ENCODE results near the gene PLEKHO2. TPM values are rescaled to one million over a fixed set of nuclear protein-coding genes. Genes with fewer than 3 reads are reported as not detected.
A peak's percentile ranks its signal among the peaks of the same experiment; 100 is the strongest.

PLEKHO2 gene
- total and polyA plus RNA-seq, 7 donors, result 1.9 to 6.7 (median 5.2) TPM

GRCh38 chr15:64807051-64807749, 34.5 kb upstream of the PLEKHO2 start:
- 62 to 73% (median 72%) methylated on average over 8 to 13 of the region's 13 CpGs for WGBS, 3 donors
- TF ChIP-seq, protein P1, sequence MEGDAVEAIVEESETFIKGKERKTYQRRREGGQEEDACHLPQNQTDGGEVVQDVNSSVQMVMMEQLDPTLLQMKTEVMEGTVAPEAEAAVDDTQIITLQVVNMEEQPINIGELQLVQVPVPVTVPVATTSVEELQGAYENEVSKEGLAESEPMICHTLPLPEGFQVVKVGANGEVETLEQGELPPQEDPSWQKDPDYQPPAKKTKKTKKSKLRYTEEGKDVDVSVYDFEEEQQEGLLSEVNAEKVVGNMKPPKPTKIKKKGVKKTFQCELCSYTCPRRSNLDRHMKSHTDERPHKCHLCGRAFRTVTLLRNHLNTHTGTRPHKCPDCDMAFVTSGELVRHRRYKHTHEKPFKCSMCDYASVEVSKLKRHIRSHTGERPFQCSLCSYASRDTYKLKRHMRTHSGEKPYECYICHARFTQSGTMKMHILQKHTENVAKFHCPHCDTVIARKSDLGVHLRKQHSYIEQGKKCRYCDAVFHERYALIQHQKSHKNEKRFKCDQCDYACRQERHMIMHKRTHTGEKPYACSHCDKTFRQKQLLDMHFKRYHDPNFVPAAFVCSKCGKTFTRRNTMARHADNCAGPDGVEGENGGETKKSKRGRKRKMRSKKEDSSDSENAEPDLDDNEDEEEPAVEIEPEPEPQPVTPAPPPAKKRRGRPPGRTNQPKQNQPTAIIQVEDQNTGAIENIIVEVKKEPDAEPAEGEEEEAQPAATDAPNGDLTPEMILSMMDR (IDR thresholded peaks at IDR 0.05), result no peak
- no peaks in the 10 kb centered on the region for H3K27me3 ChIP-seq (ENCODE audit: insufficient read depth in 3 of 3, low read length in 2 of 3)
- no peaks in the 10 kb centered on the region for H3K36me3 ChIP-seq (ENCODE audit: insufficient read depth in 1 of 2, low read depth in 1 of 2)
- no peak overlapping the region for H3K4me3 ChIP-seq
- H3K27ac ChIP-seq, result no peak overlapping the region
- intact Hi-C loops (cut with DNase I), result loop anchor here (5.0 kb wide), 2 partner anchors 120 to 125 kb away; no protein-coding TSS in a partner anchor
- H3K9me3 ChIP-seq, result no peaks in the 10 kb centered on the region
- no peaks in the 10 kb centered on the region for H3K4me1 ChIP-seq
- DNase-seq (no peak), ATAC-seq (no peak)

DNA sequence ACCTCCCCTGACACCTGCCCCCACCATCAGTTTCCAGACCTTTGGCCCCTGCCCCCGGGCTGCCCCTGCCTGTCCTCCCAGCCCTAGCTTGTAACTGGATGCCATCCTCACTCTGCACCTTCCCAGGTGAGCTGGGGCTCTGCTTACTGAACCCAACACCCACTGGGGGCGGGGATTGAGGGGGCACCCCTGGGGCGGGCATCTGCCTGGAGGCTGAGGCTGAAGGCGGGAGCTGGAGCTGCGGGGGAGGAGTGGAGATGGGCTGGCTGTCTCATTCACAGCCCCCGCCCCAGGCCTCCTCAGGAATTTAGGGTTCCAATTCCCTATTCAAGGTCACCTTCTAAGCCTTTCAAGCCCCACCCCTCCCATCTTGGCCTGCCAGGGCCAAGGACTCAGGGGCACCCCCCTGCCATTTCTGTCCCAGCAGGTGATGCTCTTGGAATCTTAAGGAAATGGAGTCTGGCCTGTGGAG, 33.9 kb upstream of the PLEKHO2 start:
- Histone ChIP-seq H3K36me3 (ENCODE audit: insufficient read depth in 1 of 2, low read depth in 1 of 2) (no peaks in the 10 kb centered on the region), H3K4me3 (no peak overlapping the region), H3K9me3 (no peaks in the 10 kb centered on the region), H3K4me1 (no peaks in the 10 kb centered on the region), H3K27ac (no peak overlapping the region), H3K27me3 (ENCODE audit: insufficient read depth in 3 of 3, low read length in 2 of 3) (no peaks in the 10 kb centered on the region)
- ATAC-seq (no peak), DNase-seq (no peak)
- 74 to 80% (median 79%) methylated on average over 6 of the region's 6 CpGs for WGBS, 3 donors
- TF ChIP-seq, protein P1 (IDR thresholded peaks at IDR 0.05), result no peak
- intact Hi-C loops (cut with DNase I), result loop anchor here (5.0 kb wide), 2 partner anchors 120 to 125 kb away; no protein-coding TSS in a partner anchor

- no peak overlapping the region for H3K4me3 ChIP-seq
- TF ChIP-seq, protein P1 (IDR thresholded peaks at IDR 0.05), result no peak
- H3K27me3 ChIP-seq (ENCODE audit: insufficient read depth in 3 of 3, low read length in 2 of 3), result no peaks in the 10 kb centered on the region
- no peak overlapping the region for H3K27ac ChIP-seq
- H3K9me3 ChIP-seq, result no peaks in the 10 kb centered on the region
- intact Hi-C loops (cut with DNase I), result loop anchor here (5.0 kb wide), 2 partner anchors 122 to 127 kb away; no protein-coding TSS in a partner anchor
- DNase-seq (no peak), ATAC-seq (no peak)
- no peaks in the 10 kb centered on the region for H3K4me1 ChIP-seq
- WGBS, 3 donors, result 66 to 72% (median 72%) methylated on average over 10 of the region's 10 CpGs
- no peaks in the 10 kb centered on the region for H3K36me3 ChIP-seq (ENCODE audit: insufficient read depth in 1 of 2, low read depth in 1 of 2)
These were observed 32.8 kb upstream of the PLEKHO2 start for GRCh38 chr15:64808785-64809453.

DNA sequence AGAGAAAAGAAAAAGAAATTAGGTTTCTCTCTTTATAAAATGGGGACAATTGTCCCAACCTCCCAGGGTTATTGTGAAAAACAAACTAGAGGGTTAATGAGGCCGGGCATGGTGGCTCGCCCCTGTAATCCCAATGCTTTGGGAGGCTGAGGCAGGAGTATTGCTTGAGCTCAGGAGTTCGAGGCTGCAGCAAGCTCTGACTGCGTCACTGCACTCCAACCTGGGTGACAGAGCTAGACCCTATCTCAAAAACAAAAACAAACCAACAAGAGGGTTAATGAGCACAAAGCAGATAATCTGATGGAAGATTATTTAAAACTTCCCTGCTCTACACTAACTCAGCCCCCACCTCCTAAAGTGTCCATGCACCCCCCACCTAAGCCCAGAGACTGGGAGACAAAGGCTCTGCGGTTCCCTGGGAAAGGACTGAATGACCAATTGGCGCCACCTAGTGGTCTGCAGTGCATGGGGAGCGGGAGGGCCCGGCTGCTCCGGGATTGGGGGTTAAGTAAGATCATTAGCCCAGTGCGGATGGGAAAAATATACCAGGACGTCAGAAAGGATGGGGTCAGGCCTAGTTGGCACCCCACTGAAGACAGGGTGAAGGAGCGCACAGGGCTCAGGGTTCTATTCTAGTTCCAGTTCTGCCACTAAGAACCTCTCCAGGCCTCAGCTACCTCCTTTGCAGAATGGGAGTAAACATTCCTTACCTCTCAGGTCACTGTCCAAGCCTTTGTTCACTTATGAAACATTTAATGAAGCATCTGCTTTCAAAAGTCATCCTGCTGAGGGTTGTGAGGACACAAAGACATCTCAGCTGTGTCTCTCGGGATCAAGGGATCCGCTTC, 31.8 kb upstream of the PLEKHO2 start:
- H3K4me3 ChIP-seq, result no peak overlapping the region
- peak; percentile 85 to 96 (median 88) for ATAC-seq
- H3K27ac ChIP-seq, result no peak overlapping the region
- TF ChIP-seq, protein P1 (IDR thresholded peaks at IDR 0.05), result peak; percentile 86
- H3K4me1 ChIP-seq, result no peaks in the 10 kb centered on the region
- H3K9me3 ChIP-seq, result no peaks in the 10 kb centered on the region
- DNase-seq, result peak; percentile 81 to 87
- 33 to 37% (median 36%) methylated on average over 14 of the region's 14 CpGs for WGBS, 3 donors
- intact Hi-C loops (cut with DNase I), result loop anchor here (1.0 to 5.0 kb wide), 3 partner anchors 79 to 128 kb away; no protein-coding TSS in a partner anchor
- H3K36me3 ChIP-seq (ENCODE audit: insufficient read depth in 1 of 2, low read depth in 1 of 2), result no peaks in the 10 kb centered on the region
- H3K27me3 ChIP-seq (ENCODE audit: insufficient read depth in 3 of 3, low read length in 2 of 3), result no peaks in the 10 kb centered on the region
